ENCODE results near the gene KISS1R. TPM values are rescaled to one million over a fixed set of nuclear protein-coding genes. Genes with fewer than 3 reads are reported as not detected.
"Not testable (repeated sequence)": the region's sequence is repeated elsewhere in the genome, so short reads cannot be mapped to it uniquely, and the experiment has no call there.

Gene KISS1R
- polyA plus RNA-seq, 1 experiment: not detected

GRCh38 chr19:873561-874041 is 43.5 kb upstream of the KISS1R start:
- CTCF ChIA-PET: interaction anchor here (1.4 kb wide), 1 partner anchor 16 kb away, joined by 3 read pairs; no protein-coding TSS in a partner anchor
- Histone ChIP-seq H3K4me3 (ENCODE audit: low read depth, low read length) (no peak overlapping the region), H3K36me3 (ENCODE audit: control insufficient read depth, insufficient read depth, low read length) (peaks cover 24% of the 10 kb centered on the region), H3K27me3 (ENCODE audit: control insufficient read depth, insufficient read depth, low read length) (no peaks in the 10 kb centered on the region)
- no peak for TF ChIP-seq CTCF (IDR thresholded peaks at IDR 0.05; ENCODE audit: insufficient read depth, low read depth, low read length)
- POLR2A ChIA-PET: no interaction called here
- DNase-seq (ENCODE audit: low read depth): no peak

- ChIA-PET CTCF (no interaction called here), POLR2A (no interaction called here)
- no peaks in the 10 kb centered on the region for H3K27me3 ChIP-seq (ENCODE audit: control insufficient read depth, insufficient read depth, low read length)
- peaks cover 24% of the 10 kb centered on the region for H3K36me3 ChIP-seq (ENCODE audit: control insufficient read depth, insufficient read depth, low read length)
- H3K4me3 ChIP-seq (ENCODE audit: low read depth, low read length): no peak overlapping the region
- TF ChIP-seq CTCF (IDR thresholded peaks at IDR 0.05; ENCODE audit: insufficient read depth, low read depth, low read length): no peak
- no peak for DNase-seq (ENCODE audit: low read depth)
Measured at GRCh38 chr19:875265-875879, 41.8 kb upstream of the KISS1R start.

GRCh38 chr19:876089-876488 is 41.0 kb upstream of the KISS1R start:
- H3K4me3 ChIP-seq (ENCODE audit: low read depth, low read length): no peak overlapping the region
- ChIA-PET POLR2A (no interaction called here), CTCF (no interaction called here)
- no peak for TF ChIP-seq CTCF (IDR thresholded peaks at IDR 0.05; ENCODE audit: insufficient read depth, low read depth, low read length)
- H3K36me3 ChIP-seq (ENCODE audit: control insufficient read depth, insufficient read depth, low read length): peaks cover 21% of the 10 kb centered on the region
- DNase-seq (ENCODE audit: low read depth): no peak
- H3K27me3 ChIP-seq (ENCODE audit: control insufficient read depth, insufficient read depth, low read length): no peaks in the 10 kb centered on the region

- no peaks in the 10 kb centered on the region for H3K27me3 ChIP-seq (ENCODE audit: control insufficient read depth, insufficient read depth, low read length)
- no peak for DNase-seq (ENCODE audit: low read depth)
- no peak for TF ChIP-seq CTCF (IDR thresholded peaks at IDR 0.05; ENCODE audit: insufficient read depth, low read depth, low read length)
- peaks cover 26% of the 10 kb centered on the region for H3K36me3 ChIP-seq (ENCODE audit: control insufficient read depth, insufficient read depth, low read length)
- POLR2A ChIA-PET: no interaction called here
- H3K4me3 ChIP-seq (ENCODE audit: low read depth, low read length): no peak overlapping the region
- CTCF ChIA-PET: no interaction called here
Measured at GRCh38 chr19:876780-877314, 40.3 kb upstream of the KISS1R start.

- POLR2A ChIA-PET; H3K27me3 ChIP-seq (ENCODE audit: control insufficient read depth, insufficient read depth, low read length); H3K4me3 ChIP-seq (ENCODE audit: low read depth, low read length); DNase-seq (ENCODE audit: low read depth): not testable (repeated sequence)
- peaks cover 30% of the 10 kb centered on the region for H3K36me3 ChIP-seq (ENCODE audit: control insufficient read depth, insufficient read depth, low read length)
- CTCF ChIA-PET: interaction anchor here (1.5 kb wide), 1 partner anchor 14 kb away, joined by 5 read pairs; no protein-coding TSS in a partner anchor
Measured at GRCh38 chr19:877992-878660, 39.0 kb upstream of the KISS1R start.

GRCh38 chr19:878751-879561 is 38.2 kb upstream of the KISS1R start:
- peaks cover 33% of the 10 kb centered on the region for H3K36me3 ChIP-seq (ENCODE audit: control insufficient read depth, insufficient read depth, low read length)
- H3K4me3 ChIP-seq (ENCODE audit: low read depth, low read length); DNase-seq (ENCODE audit: low read depth); H3K27me3 ChIP-seq (ENCODE audit: control insufficient read depth, insufficient read depth, low read length); POLR2A ChIA-PET: not testable (repeated sequence)
- CTCF ChIA-PET: interaction anchor here (0.6 to 1.5 kb wide), 6 partner anchors 14 to 108 kb away, joined by 3 to 6 read pairs (median 4); partner anchors contain the start of genes KISS1R, MED16 and RNU6-9

Data from BJ (cell line).